ENCODE data around the gene MRPS26.
A peak's percentile ranks its signal among the peaks of the same experiment; 100 is the strongest.

The MRPS26 gene

GRCh38 chr20:3045816-3046676 is at the start of gene MRPS26:
MRPS26 (plus strand) TSS chr20:3046052; CDS start chr20:3046069, 17 bp downstream.
- in situ Hi-C loops (cut with HindIII; ENCODE audit: low pct_ligation_motif_present, low sequenced_read_pairs): no loop called here
- H3K36me3 ChIP-seq (replicated peaks): peaks cover 20% of the 10 kb centered on the region
- H3K27ac ChIP-seq: peak within 1 kb of the TSS; percentile 69

GRCh38 chr20:2998728-2999127 is 47.1 kb upstream of the MRPS26 start:
- Histone ChIP-seq H3K27me3 (replicated peaks) (no peaks in the 10 kb centered on the region), H3K4me3 (ENCODE audit: low read depth, low read length) (no peak overlapping the region), H3K36me3 (replicated peaks) (peaks cover 9% of the 10 kb centered on the region), H3K27ac (no peak overlapping the region)
- DNase-seq: no peak
- in situ Hi-C loops (cut with HindIII; ENCODE audit: low pct_ligation_motif_present, low sequenced_read_pairs): no loop called here
- no peak for TF ChIP-seq CTCF (IDR thresholded peaks at IDR 0.05; ENCODE audit: low read depth, low read length, missing control alignments)

More at GRCh38 chr20:3045816-3046676, at the start of gene MRPS26:
- DNase-seq: peak; percentile 70
- Histone ChIP-seq H3K4me3 (ENCODE audit: low read depth, low read length) (peak within 1 kb of the TSS; percentile 82), H3K27me3 (replicated peaks) (no peaks in the 10 kb centered on the region)
- no peak for TF ChIP-seq CTCF (IDR thresholded peaks at IDR 0.05; ENCODE audit: low read depth, low read length, missing control alignments)

DNA sequence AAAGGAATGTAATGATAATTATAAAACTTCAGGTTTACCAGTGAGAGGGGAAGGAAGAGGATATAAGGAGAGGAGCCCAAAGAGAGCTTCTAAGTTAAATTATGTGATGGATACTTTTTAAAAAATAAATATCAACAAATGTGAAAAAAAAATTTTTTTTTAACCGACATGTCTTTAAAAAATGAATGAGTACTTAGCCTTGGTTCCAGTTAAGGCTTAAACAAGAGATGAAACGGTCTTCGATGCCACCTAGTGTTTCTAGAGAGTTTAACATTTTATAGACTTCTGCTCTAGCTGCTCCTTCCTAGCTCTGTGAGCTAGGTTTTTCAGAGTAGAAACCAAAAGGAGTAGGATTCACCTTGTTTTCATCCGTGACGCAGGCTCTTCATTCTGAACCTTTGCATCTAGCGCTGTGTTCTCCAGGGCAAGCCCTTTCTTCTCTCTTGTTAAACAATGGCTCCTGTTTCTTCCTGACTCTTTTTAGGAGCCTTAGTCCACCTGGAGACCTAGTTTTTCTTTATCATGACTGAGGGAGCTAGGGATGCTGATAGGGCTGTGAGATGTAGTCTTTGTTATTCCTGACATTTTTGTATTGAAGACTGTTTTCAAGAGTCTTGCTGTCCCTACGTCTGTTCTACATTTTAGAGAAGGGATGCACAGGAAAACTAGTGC is 44.9 kb upstream of the MRPS26 start:
- TF ChIP-seq CTCF (IDR thresholded peaks at IDR 0.05; ENCODE audit: low read depth, low read length, missing control alignments): no peak
- H3K36me3 ChIP-seq (replicated peaks): peaks cover 3% of the 10 kb centered on the region
- no peaks in the 10 kb centered on the region for H3K27me3 ChIP-seq (replicated peaks)
- peak; percentile 53 for DNase-seq
- no peak overlapping the region for H3K27ac ChIP-seq
- in situ Hi-C loops (cut with HindIII; ENCODE audit: low pct_ligation_motif_present, low sequenced_read_pairs): no loop called here
- H3K4me3 ChIP-seq (ENCODE audit: low read depth, low read length): no peak overlapping the region

- in situ Hi-C loops (cut with HindIII; ENCODE audit: low pct_ligation_motif_present, low sequenced_read_pairs): no loop called here
- Histone ChIP-seq H3K27ac (no peak overlapping the region), H3K27me3 (replicated peaks) (no peaks in the 10 kb centered on the region), H3K4me3 (ENCODE audit: low read depth, low read length) (no peak overlapping the region), H3K36me3 (replicated peaks) (peaks cover 12% of the 10 kb centered on the region)
- no peak for DNase-seq
- no peak for TF ChIP-seq CTCF (IDR thresholded peaks at IDR 0.05; ENCODE audit: low read depth, low read length, missing control alignments)
These were observed 42.4 kb upstream of the MRPS26 start for GRCh38 chr20:3003416-3003815.

DNA sequence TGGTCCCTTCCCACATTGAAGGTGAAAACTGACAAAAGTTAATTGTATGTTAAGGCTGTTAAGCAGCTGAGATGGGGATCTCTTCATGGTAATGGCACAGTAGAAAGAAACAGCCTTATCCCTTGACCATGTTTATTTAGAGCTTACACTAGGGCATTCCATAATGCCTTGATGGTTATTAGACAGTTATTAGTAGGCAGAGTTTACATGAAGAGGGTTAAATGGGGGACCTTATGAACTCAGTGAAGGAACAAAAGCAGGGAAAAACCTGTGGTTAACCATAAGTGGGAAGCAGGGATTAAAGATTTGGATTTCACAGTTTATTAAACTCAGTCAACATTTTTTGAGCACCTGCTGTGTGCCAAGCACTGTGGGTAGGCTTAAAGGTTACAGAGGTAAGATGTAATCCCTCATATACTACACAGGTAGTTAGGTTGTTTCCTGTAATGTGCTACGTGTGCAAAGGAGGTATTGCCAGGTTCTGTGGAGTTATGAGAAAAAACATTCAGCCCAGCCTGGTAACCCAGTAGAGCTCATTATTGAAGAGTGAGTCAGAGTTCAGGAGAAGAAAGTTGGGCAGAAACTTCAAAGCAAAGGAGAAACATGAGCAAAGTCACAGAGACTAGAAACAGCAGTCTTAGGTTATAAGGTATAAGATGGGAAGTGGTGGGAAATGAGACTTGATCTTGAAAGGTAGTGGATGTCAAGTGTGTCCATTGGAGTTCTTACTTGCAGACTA is 34.7 kb upstream of the MRPS26 start:
- Histone ChIP-seq H3K4me3 (ENCODE audit: low read depth, low read length) (no peak overlapping the region), H3K27me3 (replicated peaks) (no peaks in the 10 kb centered on the region), H3K36me3 (replicated peaks) (peaks cover 9% of the 10 kb centered on the region), H3K27ac (no peak overlapping the region)
- peak; percentile 38 for DNase-seq
- in situ Hi-C loops (cut with HindIII; ENCODE audit: low pct_ligation_motif_present, low sequenced_read_pairs): no loop called here
- no peak for TF ChIP-seq CTCF (IDR thresholded peaks at IDR 0.05; ENCODE audit: low read depth, low read length, missing control alignments)

Data from brain microvascular endothelial cell (primary cell).